Ovary (tissue), 3 donors: Measurements from ENCODE around the gene ANKRD44.

Experiments used
- POLR2A ChIP-seq: fragments of 450-650 bp; IDR thresholded peaks from one replicate; pipeline ENCODE4 v1.6.1; 2017; ENCODE audit warnings: antibody characterized with exemption, mild to moderate bottlenecking, moderate library complexity
- TF ChIP-seq, protein P1 (sequence below), 3 donors: fragments of 450-650 bp in 2 of 3; fragments of 200-600 bp in 1 of 3; IDR thresholded peaks; one replicate each; pipeline versions ENCODE4 v1.5.1 to v1.8.0; 2016 to 2022; ENCODE audit warnings: antibody characterized with exemption in 3 of 3, mild to moderate bottlenecking in 1 of 3
- donor health status: DM: no; HTN: no; CAD: no.

DNA sequence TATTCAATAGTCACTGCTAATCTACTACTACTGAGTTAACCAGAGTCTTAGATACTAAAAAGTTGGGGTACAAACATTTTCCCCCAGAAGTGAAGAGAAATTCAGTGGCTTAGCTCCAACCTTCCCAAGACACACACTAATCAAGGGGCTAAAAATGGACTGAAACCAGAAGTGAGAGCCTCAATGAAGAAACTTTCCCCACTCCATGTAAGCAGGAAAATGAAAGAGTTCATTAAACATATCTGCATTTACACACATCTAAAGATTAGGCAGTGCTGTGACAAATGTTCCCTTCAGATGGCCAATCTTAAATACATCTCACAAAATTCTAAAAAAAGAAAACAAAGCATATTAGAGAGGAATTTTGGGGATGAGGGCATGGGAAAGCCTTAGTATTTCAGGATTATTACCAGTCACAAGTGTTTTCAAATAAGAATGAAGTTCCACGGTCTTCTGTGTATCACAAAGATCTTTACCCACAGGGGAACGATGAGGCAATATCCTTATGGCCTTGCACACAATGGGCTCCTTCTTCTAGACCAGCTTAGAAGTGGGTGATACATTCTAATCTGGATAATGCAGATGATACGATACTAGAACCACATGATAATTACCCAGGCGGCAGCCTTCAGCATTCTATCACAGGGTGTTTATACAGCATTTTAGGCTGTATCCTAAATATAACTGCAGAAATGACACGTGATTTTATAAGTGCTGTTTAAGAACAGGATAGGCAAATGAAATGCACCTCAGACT lies 17.1 kb downstream of the ANKRD44 start:
- TF ChIP-seq, protein P1, sequence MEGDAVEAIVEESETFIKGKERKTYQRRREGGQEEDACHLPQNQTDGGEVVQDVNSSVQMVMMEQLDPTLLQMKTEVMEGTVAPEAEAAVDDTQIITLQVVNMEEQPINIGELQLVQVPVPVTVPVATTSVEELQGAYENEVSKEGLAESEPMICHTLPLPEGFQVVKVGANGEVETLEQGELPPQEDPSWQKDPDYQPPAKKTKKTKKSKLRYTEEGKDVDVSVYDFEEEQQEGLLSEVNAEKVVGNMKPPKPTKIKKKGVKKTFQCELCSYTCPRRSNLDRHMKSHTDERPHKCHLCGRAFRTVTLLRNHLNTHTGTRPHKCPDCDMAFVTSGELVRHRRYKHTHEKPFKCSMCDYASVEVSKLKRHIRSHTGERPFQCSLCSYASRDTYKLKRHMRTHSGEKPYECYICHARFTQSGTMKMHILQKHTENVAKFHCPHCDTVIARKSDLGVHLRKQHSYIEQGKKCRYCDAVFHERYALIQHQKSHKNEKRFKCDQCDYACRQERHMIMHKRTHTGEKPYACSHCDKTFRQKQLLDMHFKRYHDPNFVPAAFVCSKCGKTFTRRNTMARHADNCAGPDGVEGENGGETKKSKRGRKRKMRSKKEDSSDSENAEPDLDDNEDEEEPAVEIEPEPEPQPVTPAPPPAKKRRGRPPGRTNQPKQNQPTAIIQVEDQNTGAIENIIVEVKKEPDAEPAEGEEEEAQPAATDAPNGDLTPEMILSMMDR (IDR thresholded peaks at IDR 0.05): no peak
- TF ChIP-seq POLR2A: no peak
